Measurements from ENCODE around the gene FADS1. TPM values are rescaled to one million over a fixed set of nuclear protein-coding genes. Genes with fewer than 3 reads are reported as not detected.

The FADS1 gene
- total RNA-seq, 1 experiment from 2014 or later, result 116 TPM

- TF ChIP-seq CTCF (IDR thresholded peaks at IDR 0.05; ENCODE audit: insufficient read depth in 1 of 2, low read depth in 1 of 2, low read length in 1 of 2, severe bottlenecking in 1 of 2, unreplicated experiment in 1 of 2), result no peak
- H3K9me3 ChIP-seq, result no peaks in the 10 kb centered on the region
- no TSS peak for BruUV-seq (replicated peaks)
- H3K4me3 ChIP-seq (ENCODE audit: low read depth, low read length), result no peak overlapping the region
- Mint-ChIP-seq H3K4me3 (ENCODE audit: unreplicated experiment) (peak overlapping the region; percentile 86), H3K27ac (ENCODE audit: unreplicated experiment) (no peak overlapping the region), H3K36me3 (ENCODE audit: insufficient read depth, unreplicated experiment) (peaks cover 6% of the 10 kb centered on the region), H3K27me3 (ENCODE audit: insufficient read depth, unreplicated experiment) (no peaks in the 10 kb centered on the region), H3K4me1 (ENCODE audit: low read depth, unreplicated experiment) (peaks cover 8% of the 10 kb centered on the region), H3K9me3 (ENCODE audit: unreplicated experiment) (no peaks in the 10 kb centered on the region)
- H3K4me1 ChIP-seq, result 0 out of 2 replicates have a peak, but pooled peaks cover 19% of the 10 kb centered on the region
- intact Hi-C loops (cut with micrococcal nuclease; ENCODE audit: unreplicated experiment), result no loop called here
- ChIA-PET CTCF (no interaction called here), POLR2A (no interaction called here)
- no peak for DNase-seq
- no peaks in the 10 kb centered on the region for H3K27me3 ChIP-seq (replicated peaks; ENCODE audit: control insufficient read depth, insufficient read depth, low read length)
- no peaks in the 10 kb centered on the region for H3K36me3 ChIP-seq (ENCODE audit: control insufficient read depth, insufficient read depth, low read length)
These were observed 13.0 kb upstream of the FADS1 start for GRCh38 chr11:61829806-61830205.

GRCh38 chr11:61828629-61829407 lies 12.0 kb upstream of the FADS1 start:
- H3K9me3 Mint-ChIP-seq (ENCODE audit: unreplicated experiment), result no peaks in the 10 kb centered on the region
- no peaks in the 10 kb centered on the region for H3K27me3 ChIP-seq (replicated peaks; ENCODE audit: control insufficient read depth, insufficient read depth, low read length)
- ChIA-PET POLR2A (no interaction called here), CTCF (interaction anchor here (1.1 to 1.9 kb wide), 2 partner anchors 13 to 43 kb away, joined by 3 to 7 read pairs; partner anchors contain the start of gene FADS1)
- H3K36me3 ChIP-seq (ENCODE audit: control insufficient read depth, insufficient read depth, low read length), result no peaks in the 10 kb centered on the region
- peaks cover 6% of the 10 kb centered on the region for H3K36me3 Mint-ChIP-seq (ENCODE audit: insufficient read depth, unreplicated experiment)
- H3K27me3 Mint-ChIP-seq (ENCODE audit: insufficient read depth, unreplicated experiment), result no peaks in the 10 kb centered on the region
- 0 out of 2 replicates have a peak, but pooled peaks cover 19% of the 10 kb centered on the region for H3K4me1 ChIP-seq
- peaks cover 8% of the 10 kb centered on the region for H3K4me1 Mint-ChIP-seq (ENCODE audit: low read depth, unreplicated experiment)
- peak; percentile 61 to 77 for TF ChIP-seq CTCF (IDR thresholded peaks at IDR 0.05; ENCODE audit: insufficient read depth in 1 of 2, low read depth in 1 of 2, low read length in 1 of 2, severe bottlenecking in 1 of 2, unreplicated experiment in 1 of 2)
- intact Hi-C loops (cut with micrococcal nuclease; ENCODE audit: unreplicated experiment), result no loop called here
- H3K27ac Mint-ChIP-seq (ENCODE audit: unreplicated experiment), result peak overlapping the region; percentile 39
- peak overlapping the region; percentile 86 for H3K4me3 Mint-ChIP-seq (ENCODE audit: unreplicated experiment)
- H3K4me3 ChIP-seq (ENCODE audit: low read depth, low read length), result peak overlapping the region; percentile 64
- no TSS peak for BruUV-seq (replicated peaks)
- peak in 1 of 2 experiments; percentile 61 for DNase-seq
- H3K9me3 ChIP-seq, result no peaks in the 10 kb centered on the region

- no peaks in the 10 kb centered on the region for H3K36me3 ChIP-seq (ENCODE audit: control insufficient read depth, insufficient read depth, low read length)
- intact Hi-C loops (cut with micrococcal nuclease; ENCODE audit: unreplicated experiment), result no loop called here
- no peak for TF ChIP-seq CTCF (IDR thresholded peaks at IDR 0.05; ENCODE audit: insufficient read depth in 1 of 2, low read depth in 1 of 2, low read length in 1 of 2, severe bottlenecking in 1 of 2, unreplicated experiment in 1 of 2)
- no peaks in the 10 kb centered on the region for H3K9me3 Mint-ChIP-seq (ENCODE audit: unreplicated experiment)
- ChIA-PET CTCF (interaction anchor here (1.1 to 1.9 kb wide), 2 partner anchors 12 to 44 kb away, joined by 3 to 7 read pairs; partner anchors contain the start of gene FADS1), POLR2A (interaction anchor here (1.4 kb wide), 1 partner anchor 13 kb away, joined by 4 read pairs; no protein-coding TSS in a partner anchor)
- peak overlapping the region; percentile 64 for H3K4me3 ChIP-seq (ENCODE audit: low read depth, low read length)
- peak overlapping the region; percentile 86 for H3K4me3 Mint-ChIP-seq (ENCODE audit: unreplicated experiment)
- no peaks in the 10 kb centered on the region for H3K27me3 Mint-ChIP-seq (ENCODE audit: insufficient read depth, unreplicated experiment)
- no peaks in the 10 kb centered on the region for H3K27me3 ChIP-seq (replicated peaks; ENCODE audit: control insufficient read depth, insufficient read depth, low read length)
- no peak for DNase-seq
- H3K4me1 ChIP-seq, result peaks cover 24% of the 10 kb centered on the region; the same call in 1 of the 2 replicates
- no TSS peak for BruUV-seq (replicated peaks)
- peak overlapping the region; percentile 39 for H3K27ac Mint-ChIP-seq (ENCODE audit: unreplicated experiment)
- H3K36me3 Mint-ChIP-seq (ENCODE audit: insufficient read depth, unreplicated experiment), result peaks cover 6% of the 10 kb centered on the region
- H3K9me3 ChIP-seq, result no peaks in the 10 kb centered on the region
- peaks cover 8% of the 10 kb centered on the region for H3K4me1 Mint-ChIP-seq (ENCODE audit: low read depth, unreplicated experiment)
These were observed 11.5 kb upstream of the FADS1 start for GRCh38 chr11:61828379-61828628.

Measured in Caco-2 (cell line).